Activated CD8-positive, alpha-beta memory T cell treated with anti-CD3 and anti-CD28 coated beads, Interleukin-2, amount 50 U/mL, for 24 hours (primary cell): Measurements from ENCODE around the gene RAD51B.
"Not testable (repeated sequence)": the region's sequence is repeated elsewhere in the genome, so short reads cannot be mapped to it uniquely, and the experiment has no call there.

Experiments
- DNase-seq: peaks from one replicate; pipeline ENCODE4 v3.0.0-alpha.2; 2020; ENCODE audit errors: extremely low read depth

RAD51B gene

GRCh38 chr14:68435631-68436030 lies 616.1 kb downstream of the RAD51B start:
- not testable (repeated sequence) for DNase-seq

GRCh38 chr14:68439676-68440075 lies 620.1 kb downstream of the RAD51B start:
- no peak for DNase-seq

- no peak for DNase-seq
Observed at GRCh38 chr14:68440820-68441219, 621.2 kb downstream of the RAD51B start.

- no peak for DNase-seq
Observed at GRCh38 chr14:68441542-68441941, 622.0 kb downstream of the RAD51B start.

- no peak for DNase-seq
Observed at GRCh38 chr14:68442828-68443629, 623.5 kb downstream of the RAD51B start.

- DNase-seq = no peak
Observed at GRCh38 chr14:68444449-68445168, 625.0 kb downstream of the RAD51B start.

- no peak for DNase-seq
Observed at GRCh38 chr14:68446243-68447040, 626.9 kb downstream of the RAD51B start.

GRCh38 chr14:68447581-68448251 lies 628.1 kb downstream of the RAD51B start:
- no peak for DNase-seq

- DNase-seq = no peak
Observed at GRCh38 chr14:68448252-68448902, 628.8 kb downstream of the RAD51B start.

GRCh38 chr14:68449561-68450181 lies 630.1 kb downstream of the RAD51B start:
- DNase-seq = no peak

- no peak for DNase-seq
Observed at GRCh38 chr14:68450391-68451120, 631.0 kb downstream of the RAD51B start.

GRCh38 chr14:68451696-68452373 lies 632.3 kb downstream of the RAD51B start:
- DNase-seq = no peak

- no peak for DNase-seq
Observed at GRCh38 chr14:68458253-68458652, 638.7 kb downstream of the RAD51B start.

- no peak for DNase-seq
Observed at GRCh38 chr14:68458840-68459469, 639.4 kb downstream of the RAD51B start.

- DNase-seq = no peak
Observed at GRCh38 chr14:68459480-68460136, 640.0 kb downstream of the RAD51B start.

GRCh38 chr14:68460541-68460940 lies 641.0 kb downstream of the RAD51B start:
- DNase-seq = no peak

GRCh38 chr14:68461086-68461485 lies 641.5 kb downstream of the RAD51B start:
- DNase-seq = no peak

- DNase-seq = no peak
Observed at GRCh38 chr14:68462683-68463082, 643.1 kb downstream of the RAD51B start.
